ENCODE measurements around the gene BSND.
"Not testable (repeated sequence)": the region's sequence is repeated elsewhere in the genome, so short reads cannot be mapped to it uniquely, and the experiment has no call there.

The BSND gene

DNA sequence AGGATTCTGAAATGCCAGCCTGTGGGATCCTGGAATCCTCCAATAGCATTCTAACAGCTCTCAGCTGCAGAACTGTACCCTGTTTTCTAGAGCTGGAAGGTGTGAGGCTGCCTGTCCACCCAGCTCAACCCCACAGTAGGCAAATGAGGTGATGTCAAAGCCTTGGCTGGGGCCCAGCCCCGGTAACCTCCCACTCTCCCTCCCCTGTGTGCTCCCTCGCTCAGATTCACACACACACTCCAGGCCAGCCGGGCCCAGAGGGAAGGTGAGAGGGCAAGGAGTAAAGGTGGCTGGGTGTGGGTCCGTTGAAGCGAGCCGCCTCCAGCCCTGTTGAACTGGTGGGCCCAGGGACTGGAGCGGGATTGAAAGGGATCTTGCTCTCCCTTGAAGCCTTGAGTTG, at the start of gene BSND:
TSS of gene BSND (plus strand) at position 257 of the 400 bp plus-strand sequence. CDS start 254 bp downstream, outside the sequence.
- no peak for DNase-seq

DNA sequence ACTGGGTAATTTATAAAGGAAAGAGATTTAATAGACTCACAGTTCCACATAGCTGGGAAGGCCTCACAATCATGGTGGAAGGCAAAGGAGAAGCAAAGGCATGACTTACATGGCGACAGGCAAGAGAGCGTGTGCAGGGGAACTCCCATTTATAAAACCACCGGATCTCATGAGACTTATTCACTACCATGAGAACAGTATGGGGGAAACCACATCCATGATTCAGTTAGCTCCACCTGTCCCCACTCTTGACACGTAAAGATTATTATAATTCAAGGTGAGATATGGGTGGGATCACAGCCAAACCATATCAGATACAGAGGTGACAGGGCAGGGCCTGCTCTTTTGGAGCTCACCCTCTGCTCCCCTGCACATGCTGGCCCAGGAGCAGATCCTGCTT, 49.7 kb upstream of the BSND start:
- DNase-seq, result peak; percentile 56 to 73 (median 71)

GRCh38 chr1:54950006-54950368, 48.7 kb upstream of the BSND start:
- peak in 1 of 3 donors; percentile 46 for DNase-seq

DNA sequence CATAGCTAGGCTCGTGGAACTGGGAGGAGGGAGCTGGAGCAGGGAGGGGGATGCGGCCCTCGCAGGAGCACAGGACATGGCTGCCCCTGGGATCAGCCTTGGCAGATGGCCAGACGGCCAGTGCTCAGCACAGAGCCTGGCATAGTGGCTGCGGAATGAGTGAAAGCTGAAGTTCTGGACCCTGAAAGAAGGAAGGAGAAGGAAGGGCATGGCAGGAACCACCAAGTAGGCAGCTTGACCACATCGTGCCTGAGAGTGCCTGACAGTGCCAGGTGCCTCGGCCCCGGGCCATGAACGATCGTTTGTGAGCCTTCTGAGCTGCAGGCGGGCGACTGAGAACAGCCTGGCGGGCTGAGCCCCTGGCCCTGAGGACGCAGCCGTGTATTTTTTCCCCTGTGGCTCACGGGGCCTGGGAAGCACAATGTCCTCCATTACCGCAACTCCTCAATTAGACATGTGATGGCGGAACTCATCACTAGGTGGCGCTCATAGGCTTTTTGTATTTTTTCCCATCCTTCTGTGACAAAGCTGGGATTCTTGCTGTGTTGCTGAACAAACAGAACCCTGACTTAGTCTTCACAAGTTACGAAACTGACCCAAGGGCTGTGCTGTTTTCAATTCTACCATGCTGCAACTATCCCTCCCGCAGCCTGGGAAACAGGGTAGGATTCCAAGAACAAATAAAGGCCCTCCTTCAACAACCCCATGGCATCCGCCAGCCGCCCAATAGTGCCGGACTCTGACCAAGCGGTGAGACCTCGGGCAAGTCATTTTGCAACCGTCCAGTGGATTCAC, 48.2 kb upstream of the BSND start:
- DNase-seq, result peak; percentile 77 to 86 (median 78)

- no peak for DNase-seq
Measured at GRCh38 chr1:54951810-54952226, 46.9 kb upstream of the BSND start.

DNA sequence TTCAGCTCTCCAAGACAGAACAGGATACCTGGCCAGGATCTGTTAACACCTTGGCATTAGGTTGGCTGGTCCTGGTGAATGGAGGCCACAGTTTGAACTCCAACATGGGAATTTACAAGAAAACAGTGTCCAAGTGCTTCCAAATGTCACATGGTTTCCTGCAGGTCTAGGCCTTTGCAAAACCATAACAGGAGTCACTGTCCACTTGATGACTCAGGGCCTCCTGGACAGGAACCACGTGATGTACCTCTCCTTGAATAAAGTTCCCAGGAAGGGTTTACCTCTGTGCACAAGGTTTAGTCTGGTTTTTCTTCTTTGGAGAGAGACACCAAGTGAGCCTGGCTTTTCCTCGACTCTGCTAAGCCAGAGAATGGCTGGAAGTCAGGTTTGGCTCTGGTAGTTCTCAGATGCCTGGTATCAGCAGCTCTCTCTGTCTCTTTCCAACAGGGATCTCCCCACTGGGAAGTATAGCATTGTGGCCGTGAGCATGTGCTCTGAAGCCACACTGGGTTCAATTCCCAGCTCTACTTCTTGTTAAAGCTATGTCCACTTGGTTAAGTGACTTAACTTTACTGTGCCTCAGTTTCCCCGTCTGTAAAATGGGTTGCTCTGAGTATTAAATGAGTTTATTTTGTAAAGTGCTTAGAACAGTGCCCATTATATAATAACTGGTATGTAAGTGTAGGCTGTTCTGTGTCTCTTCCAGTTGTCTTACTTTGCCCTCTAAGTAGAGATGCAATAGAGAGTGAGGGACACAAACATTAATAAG, 45.6 kb upstream of the BSND start:
- DNase-seq, result no peak

- no peak for DNase-seq
Measured at GRCh38 chr1:54953846-54954245, 44.9 kb upstream of the BSND start.

DNA sequence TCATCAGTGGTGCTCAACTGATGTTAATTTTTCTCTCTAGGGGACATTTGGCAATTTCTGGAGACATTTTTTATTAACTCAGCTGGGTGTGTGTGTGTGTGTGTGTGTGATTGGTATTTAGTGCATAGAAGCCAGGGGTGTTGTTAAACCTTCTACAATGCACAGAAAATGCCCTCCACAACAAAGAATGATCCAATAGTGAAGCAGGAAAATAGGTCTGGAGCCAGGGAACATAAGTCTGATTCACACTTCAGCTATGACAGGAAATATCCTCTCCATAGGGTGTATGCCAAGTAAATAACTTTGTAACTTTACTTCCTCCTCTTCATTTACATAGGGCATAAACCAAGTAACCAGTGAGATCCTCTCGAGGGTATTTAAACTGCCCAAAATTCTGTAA, 43.4 kb upstream of the BSND start:
- DNase-seq, result no peak

DNA sequence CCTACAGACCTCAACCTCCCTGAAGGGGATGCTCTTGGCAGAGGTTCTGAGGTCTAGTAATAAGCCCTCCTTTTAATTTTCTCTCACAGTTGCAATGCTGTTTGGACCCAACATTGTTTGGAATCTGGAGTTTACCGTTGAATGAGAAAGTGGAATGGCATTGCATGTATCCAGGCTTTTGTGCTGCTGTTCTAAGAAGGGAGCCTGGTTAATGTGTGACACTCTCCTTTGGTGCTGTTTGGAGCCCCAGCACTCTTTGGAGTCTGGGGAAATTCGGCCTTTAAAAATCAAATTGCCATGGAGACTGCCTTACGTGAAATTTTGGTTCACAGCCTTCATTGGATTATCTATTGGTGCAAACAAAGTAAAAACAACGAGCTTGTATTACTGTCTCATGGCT, 42.0 kb upstream of the BSND start:
- DNase-seq, result no peak

- DNase-seq, result no peak
Measured at GRCh38 chr1:54959241-54959640, 39.5 kb upstream of the BSND start.

GRCh38 chr1:54962612-54963395, 35.9 kb upstream of the BSND start:
- no peak for DNase-seq

DNA sequence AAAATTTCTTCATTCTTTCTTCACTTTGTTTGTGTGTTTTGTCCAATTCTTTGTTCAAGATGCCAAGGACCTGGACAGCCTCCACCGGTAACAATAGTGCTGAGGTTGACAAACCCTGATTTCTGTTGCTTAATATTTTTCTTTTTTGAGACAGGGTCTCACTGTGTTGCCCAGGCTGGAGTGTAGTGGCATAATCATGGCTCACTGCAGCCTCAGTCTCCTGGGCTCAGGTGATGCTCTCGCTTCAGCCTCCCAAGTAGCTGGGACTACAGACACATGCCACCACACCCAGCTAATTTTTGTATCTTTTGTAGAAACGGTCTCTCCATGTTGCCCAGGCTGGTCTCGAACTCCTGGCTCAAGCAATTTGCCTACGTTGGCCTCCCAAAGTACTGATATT, 34.9 kb upstream of the BSND start:
- DNase-seq, result not testable (repeated sequence)

DNA sequence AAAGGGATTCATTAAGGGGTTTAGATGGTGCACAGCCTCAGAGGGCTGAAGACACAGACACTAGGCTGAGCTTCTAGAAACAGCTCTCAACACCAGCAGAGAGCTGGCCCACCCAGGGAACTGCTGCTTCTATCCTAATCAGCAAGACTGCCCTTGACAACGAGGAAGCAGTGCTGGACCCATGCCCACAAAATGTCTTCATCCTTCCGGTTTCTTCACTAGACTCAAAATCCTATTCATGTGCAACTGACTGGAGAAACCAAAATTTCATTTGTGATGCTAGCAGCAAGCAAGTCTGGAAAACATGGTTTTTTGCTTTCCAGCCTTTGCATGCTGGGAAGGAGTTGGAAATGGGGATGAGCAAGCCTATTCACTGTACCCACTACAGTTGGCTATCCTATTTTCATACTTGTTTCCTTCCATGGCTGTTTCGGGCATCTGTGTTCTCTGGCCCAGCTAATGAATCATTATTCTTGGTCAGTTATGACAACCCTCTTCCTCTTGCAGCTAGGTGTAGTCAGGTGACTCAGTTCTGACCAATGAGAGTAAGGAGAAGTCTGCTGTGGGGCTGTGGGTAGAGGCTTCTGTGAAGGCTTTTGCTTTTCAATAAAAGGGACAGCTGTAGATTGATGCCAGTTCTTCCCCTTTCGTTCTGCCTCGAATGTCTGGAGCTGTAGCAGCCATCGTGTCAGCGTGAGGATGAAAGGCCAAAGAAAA, 33.0 kb upstream of the BSND start:
- DNase-seq, result peak; percentile 82 to 92 (median 89)

- peak; percentile 51 to 67 (median 51) for DNase-seq
Measured at GRCh38 chr1:54967372-54967771, 31.4 kb upstream of the BSND start.

- no peak for DNase-seq
Measured at GRCh38 chr1:54968551-54968950, 30.2 kb upstream of the BSND start.

- no peak for DNase-seq
Measured at GRCh38 chr1:54969879-54970278, 28.9 kb upstream of the BSND start.

- DNase-seq, result no peak
Measured at GRCh38 chr1:54970901-54971300, 27.8 kb upstream of the BSND start.

- DNase-seq, result peak; percentile 49 to 76 (median 69)
Measured at GRCh38 chr1:54971317-54971791, 27.4 kb upstream of the BSND start.

GRCh38 chr1:54972436-54972835, 26.3 kb upstream of the BSND start:
- DNase-seq, result no peak

- DNase-seq, result peak; percentile 34 to 54 (median 48)
Measured at GRCh38 chr1:54973205-54973921, 25.4 kb upstream of the BSND start.

DNA sequence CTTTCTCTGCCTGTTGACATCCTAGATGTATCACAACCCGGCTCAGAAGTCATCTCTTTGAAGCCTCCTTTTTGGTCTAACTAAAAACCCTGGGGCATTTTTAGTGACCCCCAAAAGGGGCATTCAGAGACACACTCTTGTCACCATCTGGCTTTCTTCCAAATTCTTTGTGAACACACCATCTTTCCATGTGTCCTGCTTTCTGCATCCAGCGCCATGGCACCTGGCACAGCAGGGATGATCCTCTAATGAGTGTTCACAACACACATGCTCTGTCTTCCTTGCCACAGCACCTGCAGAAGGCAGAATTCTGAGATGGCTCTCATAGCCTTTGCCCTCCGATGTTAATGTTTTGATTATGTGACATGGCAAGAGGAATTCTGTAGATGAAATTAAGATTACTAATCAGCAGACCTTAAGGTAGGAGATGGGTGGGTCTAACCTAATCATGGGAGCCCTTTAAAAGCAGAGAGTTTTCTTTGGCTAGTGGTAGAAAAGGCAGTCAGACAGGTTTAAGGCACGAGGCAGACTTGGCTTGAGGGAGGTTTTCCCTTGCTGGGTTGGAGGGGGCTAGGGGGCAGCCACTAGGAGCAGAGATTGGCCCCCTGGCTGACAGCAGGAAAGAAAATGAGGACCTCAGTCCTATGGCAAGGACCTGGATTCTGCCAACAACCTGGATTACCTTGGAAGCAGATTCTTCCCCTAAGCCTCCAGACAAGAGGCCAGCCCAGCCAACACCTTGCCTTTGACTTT, 23.2 kb upstream of the BSND start:
- no peak for DNase-seq

Measured in suppressor macrophage treated with lipopolysaccharide for 1 hour (primary cell).